Uterus (tissue), 2 donors: Measurements from ENCODE around the gene BCL11B.

Source experiments
- POLR2A ChIP-seq, 2 donors: fragments of 450-650 bp; IDR thresholded peaks; one replicate each; pipeline ENCODE4 v1.6.1; 2016; ENCODE audit warnings: antibody characterized with exemption in 2 of 2, mild to moderate bottlenecking in 1 of 2, moderate library complexity in 1 of 2
- TF ChIP-seq, protein P1 (sequence below), 4 experiments: fragments of 200-600 bp in 2 of 4; fragments of 450-650 bp in 2 of 4; sonication (generic) in 2 of 4; IDR thresholded peaks; one replicate each; pipeline ENCODE4 v1.5.1; 2016 to 2019; ENCODE audit warnings: antibody characterized with exemption in 4 of 4, mild to moderate bottlenecking in 2 of 4, moderate library complexity in 1 of 4

DNA sequence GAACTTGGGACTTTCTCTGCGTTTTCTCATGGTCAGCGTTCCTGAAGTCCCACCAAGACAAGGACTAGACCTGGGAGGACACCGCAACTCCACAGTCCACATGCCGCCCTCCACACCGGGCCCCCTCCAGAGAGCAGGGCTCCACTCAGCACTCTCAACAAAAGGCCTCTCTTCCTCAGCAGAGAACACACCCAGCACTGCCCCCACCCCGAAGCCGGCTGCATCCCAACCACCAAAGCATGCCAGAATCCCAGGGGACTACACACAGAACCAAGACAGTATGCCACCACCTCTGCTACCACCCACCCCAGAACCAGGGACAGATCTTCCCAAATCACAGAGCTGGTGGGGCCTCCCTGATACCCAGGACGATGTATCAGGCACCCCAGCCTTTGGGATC is 88.3 kb downstream of the BCL11B start:
- no peak for TF ChIP-seq POLR2A (IDR thresholded peaks at IDR 0.05)
- TF ChIP-seq, protein P1, sequence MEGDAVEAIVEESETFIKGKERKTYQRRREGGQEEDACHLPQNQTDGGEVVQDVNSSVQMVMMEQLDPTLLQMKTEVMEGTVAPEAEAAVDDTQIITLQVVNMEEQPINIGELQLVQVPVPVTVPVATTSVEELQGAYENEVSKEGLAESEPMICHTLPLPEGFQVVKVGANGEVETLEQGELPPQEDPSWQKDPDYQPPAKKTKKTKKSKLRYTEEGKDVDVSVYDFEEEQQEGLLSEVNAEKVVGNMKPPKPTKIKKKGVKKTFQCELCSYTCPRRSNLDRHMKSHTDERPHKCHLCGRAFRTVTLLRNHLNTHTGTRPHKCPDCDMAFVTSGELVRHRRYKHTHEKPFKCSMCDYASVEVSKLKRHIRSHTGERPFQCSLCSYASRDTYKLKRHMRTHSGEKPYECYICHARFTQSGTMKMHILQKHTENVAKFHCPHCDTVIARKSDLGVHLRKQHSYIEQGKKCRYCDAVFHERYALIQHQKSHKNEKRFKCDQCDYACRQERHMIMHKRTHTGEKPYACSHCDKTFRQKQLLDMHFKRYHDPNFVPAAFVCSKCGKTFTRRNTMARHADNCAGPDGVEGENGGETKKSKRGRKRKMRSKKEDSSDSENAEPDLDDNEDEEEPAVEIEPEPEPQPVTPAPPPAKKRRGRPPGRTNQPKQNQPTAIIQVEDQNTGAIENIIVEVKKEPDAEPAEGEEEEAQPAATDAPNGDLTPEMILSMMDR (IDR thresholded peaks at IDR 0.05): no peak
